CD4-positive, alpha-beta memory T cell (primary cell): ENCODE measurements around the gene VTI1A. TPM values are rescaled to one million over a fixed set of nuclear protein-coding genes. Genes with fewer than 3 reads are reported as not detected.

Experiments
- CTCF ChIA-PET: fragments of 350-600 bp; sonication (Branson Sonifier 250); formaldehyde crosslinking; loops from one replicate; lab custom pipeline; 2021; ENCODE audit warnings: inconsistent platforms; ENCODE audit not compliant: partially characterized antibody; lab: Charles Lee
- POLR2A ChIA-PET: fragments of 350-600 bp; sonication (Branson Sonifier 250); formaldehyde crosslinking; loops from one replicate; lab custom pipeline; 2021; ENCODE audit not compliant: partially characterized antibody; lab: Charles Lee
- DNase-seq, 5 donors: peaks; one replicate each; pipeline versions ENCODE4 v3.0.0 to v3.0.0-alpha.2; 2020 to 2022; ENCODE audit warnings: mixed read lengths in 1 of 5
- H3K27ac ChIP-seq: one replicate; pipeline ENCODE4 v1.7.0; 2013; ENCODE audit warnings: low read depth, low read length
- H3K27me3 ChIP-seq: 2 replicates; pipeline ENCODE4 v1.7.0; 2013; ENCODE audit warnings: mild to moderate bottlenecking, low read length, moderate library complexity; ENCODE audit not compliant: insufficient read depth
- H3K36me3 ChIP-seq: 2 replicates; pipeline ENCODE4 v1.7.0; 2013; ENCODE audit warnings: mild to moderate bottlenecking, low read length, moderate library complexity; ENCODE audit not compliant: insufficient read depth
- H3K4me1 ChIP-seq: 2 replicates; pipeline ENCODE4 v1.7.0; 2013; ENCODE audit warnings: mild to moderate bottlenecking, low read length, moderate library complexity; ENCODE audit not compliant: insufficient read depth
- H3K4me3 ChIP-seq, 2 donors: one replicate each; pipeline ENCODE4 v1.7.0; 2013; ENCODE audit warnings: low read length in 2 of 2, mild to moderate bottlenecking in 1 of 2
- H3K9me3 ChIP-seq, 2 donors: one replicate each; pipeline ENCODE4 v1.7.0; 2013; ENCODE audit warnings: low read length in 2 of 2, control low read depth in 1 of 2; ENCODE audit not compliant: control insufficient read depth in 1 of 2
- H3K27ac Mint-ChIP-seq, 7 donors: one replicate each; pipeline ENCODE4 v1.8.0; 2020 to 2021; ENCODE audit warnings: mixed read lengths in 7 of 7, mild to moderate bottlenecking in 6 of 7, inconsistent platforms in 3 of 7, moderate library complexity in 3 of 7
- H3K27me3 Mint-ChIP-seq, 2 donors: one replicate each; pipeline ENCODE4 v1.8.0; 2020 to 2021; ENCODE audit warnings: mixed read lengths in 2 of 2
- H3K36me3 Mint-ChIP-seq, 2 donors: one replicate each; pipeline ENCODE4 v1.8.0; 2020 to 2021; ENCODE audit warnings: mixed read lengths in 2 of 2, inconsistent platforms in 1 of 2, mild to moderate bottlenecking in 1 of 2
- H3K4me1 Mint-ChIP-seq, 4 donors: one replicate each; pipeline ENCODE4 v1.8.0; 2020 to 2021; ENCODE audit warnings: mixed read lengths in 4 of 4, mild to moderate bottlenecking in 1 of 4
- H3K4me3 Mint-ChIP-seq, 8 donors: one replicate each; pipeline ENCODE4 v1.8.0; 2020 to 2021; ENCODE audit warnings: mixed read lengths in 8 of 8, mild to moderate bottlenecking in 7 of 8, moderate library complexity in 6 of 8, inconsistent platforms in 3 of 8
- H3K9me3 Mint-ChIP-seq, 8 donors: one replicate each; pipeline ENCODE4 v1.8.0; 2020 to 2021; ENCODE audit warnings: mixed read lengths in 8 of 8, mild to moderate bottlenecking in 5 of 8, inconsistent platforms in 3 of 8, moderate library complexity in 1 of 8
- intact Hi-C: fragments of 100-400 bp; cut with micrococcal nuclease; formaldehyde crosslinking; loops from one replicate; pipeline ENCODE4 v1.15.1; 2023
- polyA plus RNA-seq, 2 donors: library from polyadenylated mRNA; unstranded; fragments of 300-500 nt; fragmentation: Illumina TruSeq; gene quantifications; one replicate each; pipeline ENCODE4 v1.2.3, GENCODE V29; 2021
- total RNA-seq, 2 experiments: library from RNA; stranded (reverse); gene quantifications; one replicate each; pipeline ENCODE4 v1.2.3, GENCODE V29; 2021

VTI1A gene
- total and polyA plus RNA-seq, 4 experiments from 2014 or later: 24.4 to 48.5 (median 40.0) TPM

GRCh38 chr10:112653215-112653614, 206.2 kb downstream of the VTI1A start:
- peaks cover 0 to 2% (median 0%) of the 10 kb centered on the region in 8 donors for H3K9me3 Mint-ChIP-seq
- H3K27ac ChIP-seq: no peak overlapping the region
- DNase-seq: no peak
- H3K27me3 Mint-ChIP-seq: no peaks in the 10 kb centered on the region
- no peak overlapping the region for H3K4me3 Mint-ChIP-seq
- H3K27me3 ChIP-seq: no peaks in the 10 kb centered on the region
- peaks cover 0 to 1% (median 0%) of the 10 kb centered on the region in 4 donors for H3K4me1 Mint-ChIP-seq
- no peaks in the 10 kb centered on the region for H3K36me3 ChIP-seq
- peak overlapping the region in 1 of 7 donors; percentile 19 for H3K27ac Mint-ChIP-seq
- intact Hi-C loops: no loop called here
- H3K9me3 ChIP-seq: no peaks in the 10 kb centered on the region
- H3K4me3 ChIP-seq: no peak overlapping the region
- ChIA-PET CTCF (no interaction called here), POLR2A (no interaction called here)
- H3K36me3 Mint-ChIP-seq: peaks cover under 1 to 11% of the 10 kb centered on the region in 2 donors
- no peaks in the 10 kb centered on the region for H3K4me1 ChIP-seq

GRCh38 chr10:112653851-112654250, 206.8 kb downstream of the VTI1A start:
- Mint-ChIP-seq H3K4me1 (peaks cover 0 to 1% (median 0%) of the 10 kb centered on the region in 4 donors), H3K36me3 (peaks cover 0 to 11% of the 10 kb centered on the region in 2 donors), H3K4me3 (no peak overlapping the region), H3K27ac (no peak overlapping the region), H3K27me3 (no peaks in the 10 kb centered on the region), H3K9me3 (peaks cover 0 to 2% (median 0%) of the 10 kb centered on the region in 8 donors)
- ChIA-PET CTCF (no interaction called here), POLR2A (no interaction called here)
- Histone ChIP-seq H3K36me3 (no peaks in the 10 kb centered on the region), H3K4me3 (no peak overlapping the region), H3K9me3 (no peaks in the 10 kb centered on the region), H3K27me3 (no peaks in the 10 kb centered on the region), H3K4me1 (no peaks in the 10 kb centered on the region), H3K27ac (no peak overlapping the region)
- intact Hi-C loops: no loop called here
- no peak for DNase-seq

DNA sequence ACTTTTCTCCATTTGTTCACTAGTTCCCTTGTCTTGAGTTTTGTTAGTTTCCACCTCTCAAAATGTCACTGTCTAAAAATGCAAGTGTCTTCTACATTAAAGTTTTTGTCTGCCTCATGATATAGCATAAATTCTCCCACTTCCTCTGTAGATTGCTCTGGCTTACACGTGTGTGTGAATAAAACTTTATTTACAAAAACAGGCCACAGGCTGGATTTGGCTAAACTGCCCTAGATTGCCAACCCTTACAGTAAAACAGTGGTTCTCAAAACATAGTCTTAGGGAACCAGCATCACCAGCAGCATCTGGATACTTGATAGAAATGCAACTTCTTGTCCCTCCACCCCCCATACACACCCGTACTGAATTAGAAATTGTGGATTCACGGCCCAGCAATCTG, 207.8 kb downstream of the VTI1A start:
- no peak overlapping the region for H3K27ac Mint-ChIP-seq
- peaks cover 0 to 1% (median 0%) of the 10 kb centered on the region in 4 donors for H3K4me1 Mint-ChIP-seq
- H3K9me3 Mint-ChIP-seq: peaks cover 0 to 2% (median 0%) of the 10 kb centered on the region in 8 donors
- Histone ChIP-seq H3K9me3 (no peaks in the 10 kb centered on the region), H3K36me3 (no peaks in the 10 kb centered on the region), H3K27me3 (no peaks in the 10 kb centered on the region), H3K4me1 (no peaks in the 10 kb centered on the region), H3K27ac (no peak overlapping the region), H3K4me3 (no peak overlapping the region)
- ChIA-PET CTCF (no interaction called here), POLR2A (no interaction called here)
- DNase-seq: no peak
- H3K4me3 Mint-ChIP-seq: no peak overlapping the region
- no peaks in the 10 kb centered on the region for H3K27me3 Mint-ChIP-seq
- intact Hi-C loops: no loop called here
- peaks cover 0 to 17% of the 10 kb centered on the region in 2 donors for H3K36me3 Mint-ChIP-seq

GRCh38 chr10:112655722-112656121, 208.7 kb downstream of the VTI1A start:
- Histone ChIP-seq H3K9me3 (no peaks in the 10 kb centered on the region), H3K4me3 (no peak overlapping the region), H3K36me3 (no peaks in the 10 kb centered on the region), H3K27me3 (no peaks in the 10 kb centered on the region), H3K27ac (no peak overlapping the region), H3K4me1 (no peaks in the 10 kb centered on the region)
- ChIA-PET POLR2A (no interaction called here), CTCF (no interaction called here)
- DNase-seq: no peak
- peaks cover 0 to 21% of the 10 kb centered on the region in 2 donors for H3K36me3 Mint-ChIP-seq
- peaks cover 0 to 2% (median 0%) of the 10 kb centered on the region in 8 donors for H3K9me3 Mint-ChIP-seq
- intact Hi-C loops: no loop called here
- no peak overlapping the region for H3K27ac Mint-ChIP-seq
- peaks cover 0 to 1% (median 0%) of the 10 kb centered on the region in 4 donors for H3K4me1 Mint-ChIP-seq
- H3K4me3 Mint-ChIP-seq: no peak overlapping the region
- H3K27me3 Mint-ChIP-seq: no peaks in the 10 kb centered on the region

DNA sequence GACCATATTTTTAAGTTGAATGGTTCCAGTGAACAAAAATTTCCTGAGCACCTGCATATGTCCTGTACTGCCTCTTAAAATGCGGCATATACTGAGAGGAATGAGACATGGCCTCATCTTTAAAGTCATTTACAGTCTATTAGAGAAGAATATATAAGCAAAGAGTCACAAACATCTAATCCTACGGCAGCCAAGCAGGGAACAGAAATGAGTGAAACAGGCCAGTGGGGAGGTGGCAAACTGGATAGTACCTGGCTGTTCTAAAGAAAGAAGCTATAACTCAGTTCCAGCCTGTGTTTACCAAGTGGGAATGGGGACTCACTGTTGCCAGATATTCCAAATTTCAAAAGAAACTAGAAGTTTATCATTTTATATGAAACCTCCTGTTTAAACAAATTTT, 211.4 kb downstream of the VTI1A start:
- Histone ChIP-seq H3K27ac (no peak overlapping the region), H3K9me3 (no peaks in the 10 kb centered on the region), H3K4me3 (no peak overlapping the region), H3K36me3 (no peaks in the 10 kb centered on the region), H3K27me3 (no peaks in the 10 kb centered on the region), H3K4me1 (no peaks in the 10 kb centered on the region)
- Mint-ChIP-seq H3K4me3 (no peak overlapping the region), H3K9me3 (peaks cover 0 to 14% (median 2%) of the 10 kb centered on the region in 8 donors), H3K36me3 (peaks cover 4 to 29% of the 10 kb centered on the region in 2 donors), H3K27ac (peak overlapping the region in 1 of 7 donors; percentile 18), H3K4me1 (peaks cover 0 to 1% (median 0%) of the 10 kb centered on the region in 4 donors), H3K27me3 (no peaks in the 10 kb centered on the region)
- CTCF ChIA-PET: no interaction called here
- POLR2A ChIA-PET: no interaction called here
- intact Hi-C loops: no loop called here
- no peak for DNase-seq

DNA sequence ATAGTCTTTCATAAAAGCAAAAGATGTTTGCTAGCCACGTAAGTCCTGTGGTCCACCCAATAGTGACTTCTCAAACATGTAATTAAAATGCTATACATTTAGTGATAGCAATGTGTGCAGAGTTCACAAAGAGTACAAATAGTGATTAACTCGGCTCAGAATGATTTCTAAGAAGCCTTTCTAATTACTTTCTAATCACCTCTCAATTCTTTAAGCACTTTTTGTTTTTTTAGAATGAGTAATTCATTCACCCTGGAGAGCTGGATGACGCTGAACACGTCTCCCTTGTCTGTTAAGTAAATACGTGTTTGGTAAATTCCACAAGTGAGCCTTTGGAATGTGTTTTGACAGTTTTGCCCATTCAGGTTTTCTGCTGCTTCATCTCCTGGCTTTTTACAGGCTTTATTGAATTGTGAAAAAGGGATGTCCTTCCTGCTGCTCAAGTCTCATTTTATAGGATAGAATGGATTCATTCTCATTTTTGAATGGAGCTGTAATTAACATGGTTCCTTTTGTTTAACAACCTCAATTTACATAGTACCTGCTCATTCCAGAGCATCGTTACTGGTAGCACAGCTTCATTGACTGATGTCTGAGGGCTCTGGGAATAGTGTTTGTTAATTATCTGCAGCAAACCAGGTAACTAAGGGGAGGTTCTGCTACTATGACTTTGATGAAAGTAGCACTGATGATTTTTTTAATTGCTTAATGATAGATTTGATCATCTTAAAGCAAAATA, 212.1 kb downstream of the VTI1A start:
- Histone ChIP-seq H3K4me1 (no peaks in the 10 kb centered on the region), H3K36me3 (no peaks in the 10 kb centered on the region), H3K9me3 (no peaks in the 10 kb centered on the region), H3K27ac (no peak overlapping the region), H3K27me3 (no peaks in the 10 kb centered on the region), H3K4me3 (no peak overlapping the region)
- POLR2A ChIA-PET: no interaction called here
- Mint-ChIP-seq H3K4me1 (peaks cover 0 to 1% (median 0%) of the 10 kb centered on the region in 4 donors), H3K36me3 (peaks cover 4 to 32% of the 10 kb centered on the region in 2 donors), H3K27ac (peak overlapping the region in 1 of 7 donors; percentile 79), H3K9me3 (peaks cover 0 to 17% (median 2%) of the 10 kb centered on the region in 8 donors), H3K27me3 (no peaks in the 10 kb centered on the region), H3K4me3 (no peak overlapping the region)
- intact Hi-C loops: no loop called here
- DNase-seq: no peak
- CTCF ChIA-PET: no interaction called here

DNA sequence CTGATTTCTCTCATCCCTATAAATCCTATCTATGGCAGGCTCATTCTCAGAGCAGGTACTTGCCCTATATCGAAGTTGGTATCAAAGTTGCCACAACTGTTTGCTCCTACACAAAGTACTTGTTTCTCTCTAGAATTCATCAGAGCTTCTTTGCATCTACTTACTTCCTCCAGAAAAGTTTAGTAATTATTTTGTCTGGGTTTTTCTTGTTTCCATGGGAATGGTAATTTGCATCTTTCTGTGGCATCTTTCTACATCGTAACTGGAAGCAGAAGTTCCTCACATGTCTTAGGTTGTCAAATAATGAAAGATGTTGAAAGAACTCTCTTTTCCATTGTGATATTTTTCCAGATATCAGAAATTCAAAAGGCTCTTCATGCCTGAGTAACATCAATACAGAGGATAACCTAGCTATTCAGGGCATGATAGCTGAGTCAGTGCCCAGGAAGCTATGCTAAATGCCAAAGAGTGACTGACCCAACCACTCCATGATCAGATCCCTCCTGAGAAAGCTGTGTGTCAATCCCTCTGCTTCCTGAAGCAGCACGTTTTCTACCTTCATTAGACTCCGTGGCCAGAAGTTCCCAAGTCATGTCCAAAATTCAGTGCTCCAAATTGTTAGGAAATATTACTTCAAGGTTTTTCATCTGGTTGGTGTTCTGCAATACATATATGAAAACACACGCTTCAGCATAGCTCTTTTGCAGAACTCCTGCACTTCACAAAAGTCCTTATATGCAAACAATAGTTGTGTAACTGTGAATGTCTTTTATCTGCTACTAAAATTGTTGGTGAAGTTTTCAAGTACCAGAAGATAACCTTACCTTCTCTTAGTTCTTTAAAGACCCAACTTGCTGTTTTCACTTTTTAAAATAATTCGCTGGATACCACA, 216.5 kb downstream of the VTI1A start:
- Mint-ChIP-seq H3K4me1 (peaks cover 0 to 1% (median 0%) of the 10 kb centered on the region in 4 donors), H3K4me3 (no peak overlapping the region), H3K9me3 (peaks cover 0 to 17% (median 2%) of the 10 kb centered on the region in 8 donors), H3K36me3 (peaks cover 15 to 33% of the 10 kb centered on the region in 2 donors), H3K27ac (no peak overlapping the region), H3K27me3 (no peaks in the 10 kb centered on the region)
- H3K27ac ChIP-seq: no peak overlapping the region
- ChIA-PET CTCF (interaction anchor here (0.7 kb wide), 1 partner anchor 29 kb away, joined by 3 read pairs; no protein-coding TSS in a partner anchor), POLR2A (no interaction called here)
- H3K9me3 ChIP-seq: no peaks in the 10 kb centered on the region
- no peak for DNase-seq
- no peaks in the 10 kb centered on the region for H3K36me3 ChIP-seq
- H3K4me1 ChIP-seq: no peaks in the 10 kb centered on the region
- H3K27me3 ChIP-seq: no peaks in the 10 kb centered on the region
- H3K4me3 ChIP-seq: no peak overlapping the region
- intact Hi-C loops: no loop called here
